Central memory CD8-positive, alpha-beta T cell (primary cell): ENCODE measurements around the gene FARS2.
A peak's percentile ranks its signal among the peaks of the same experiment; 100 is the strongest.

Experiments
- ATAC-seq: fragments of 150-1000 bp; cut with Tn5 transposase; replicated peaks from 2 replicates; pipeline ENCODE4 v1.10.0; 2022; ENCODE audit warnings: mild to moderate bottlenecking, moderate FRiP score, moderate number of reproducible peaks; ENCODE audit not compliant: poor library complexity, severe bottlenecking; ENCODE audit errors: extremely low read depth
- DNase-seq, 2 donors: peaks; one replicate each; pipeline ENCODE4 v3.0.0; 2021; ENCODE audit warnings: low spot score in 2 of 2
- H3K27ac Mint-ChIP-seq: one replicate; pipeline ENCODE4 v1.8.0; 2022; ENCODE audit warnings: low read depth, mild to moderate bottlenecking, moderate library complexity, mixed read lengths
- H3K27me3 Mint-ChIP-seq: one replicate; pipeline ENCODE4 v1.8.0; 2022; ENCODE audit warnings: mixed read lengths
- H3K36me3 Mint-ChIP-seq: one replicate; pipeline ENCODE4 v1.8.0; 2022; ENCODE audit warnings: mild to moderate bottlenecking, moderate library complexity, mixed read lengths; ENCODE audit not compliant: insufficient read depth
- H3K4me1 Mint-ChIP-seq: one replicate; pipeline ENCODE4 v1.8.0; 2022; ENCODE audit warnings: mixed read lengths
- H3K4me3 Mint-ChIP-seq: one replicate; pipeline ENCODE4 v1.8.0; 2022; ENCODE audit warnings: mild to moderate bottlenecking, moderate library complexity, mixed read lengths
- H3K9me3 Mint-ChIP-seq: one replicate; pipeline ENCODE4 v1.8.0; 2022; ENCODE audit warnings: mixed read lengths

FARS2 gene

GRCh38 chr6:5260661-5261544, at the start of gene FARS2, which contains the start of gene LYRM4:
Gene FARS2 (plus strand): TSS chr6:5261513.
Gene LYRM4 (minus strand): TSS chr6:5260950. CDS start chr6:5260733, 217 bp downstream.
- Mint-ChIP-seq H3K4me3 (peak within 1 kb of the TSS; percentile 98), H3K27me3 (no peaks in the 10 kb centered on the region), H3K4me1 (peaks cover 30% of the 10 kb centered on the region), H3K36me3 (peaks cover 12% of the 10 kb centered on the region), H3K27ac (peak within 1 kb of the TSS; percentile 100), H3K9me3 (no peaks in the 10 kb centered on the region)
- peak; percentile 91 to 98 for DNase-seq
- peak; percentile 72 for ATAC-seq

- DNase-seq = no peak
- H3K27me3 Mint-ChIP-seq = no peaks in the 10 kb centered on the region
- no peak overlapping the region for H3K4me3 Mint-ChIP-seq
- H3K9me3 Mint-ChIP-seq = no peaks in the 10 kb centered on the region
- H3K27ac Mint-ChIP-seq = no peak overlapping the region
- H3K4me1 Mint-ChIP-seq = peaks cover 7% of the 10 kb centered on the region
- ATAC-seq = no peak
- H3K36me3 Mint-ChIP-seq = peaks cover 2% of the 10 kb centered on the region
Measured at GRCh38 chr6:5213836-5214235, 47.5 kb upstream of the FARS2 start.

- ATAC-seq = no peak
Measured at GRCh38 chr6:5214570-5215052, 46.7 kb upstream of the FARS2 start.

DNA sequence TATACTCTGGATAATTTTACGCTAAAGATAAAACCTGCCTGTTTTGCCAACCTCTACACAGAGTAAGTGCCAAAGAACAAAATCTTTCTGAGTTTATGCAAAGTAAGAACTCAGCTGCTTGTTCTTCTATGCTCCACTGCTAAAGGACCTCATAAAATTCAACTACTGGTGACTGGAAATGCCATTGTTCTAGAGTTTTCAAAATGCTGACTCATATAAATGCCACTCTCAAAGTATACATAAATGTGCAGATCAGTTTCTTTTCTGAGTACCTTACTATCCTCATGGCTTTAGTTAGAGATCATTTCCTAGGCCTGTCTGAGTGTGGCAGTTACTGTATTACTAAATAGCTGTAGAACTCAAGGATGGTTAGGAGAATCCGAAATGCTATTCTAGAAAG, 46.2 kb upstream of the FARS2 start:
- H3K4me3 Mint-ChIP-seq = no peak overlapping the region
- no peak overlapping the region for H3K27ac Mint-ChIP-seq
- no peaks in the 10 kb centered on the region for H3K27me3 Mint-ChIP-seq
- ATAC-seq = no peak
- no peak for DNase-seq
- H3K36me3 Mint-ChIP-seq = no peaks in the 10 kb centered on the region
- no peaks in the 10 kb centered on the region for H3K9me3 Mint-ChIP-seq
- peaks cover 7% of the 10 kb centered on the region for H3K4me1 Mint-ChIP-seq

More at GRCh38 chr6:5214570-5215052, 46.7 kb upstream of the FARS2 start:
- Mint-ChIP-seq H3K27me3 (no peaks in the 10 kb centered on the region), H3K4me3 (no peak overlapping the region), H3K4me1 (peaks cover 7% of the 10 kb centered on the region), H3K27ac (no peak overlapping the region), H3K9me3 (no peaks in the 10 kb centered on the region), H3K36me3 (no peaks in the 10 kb centered on the region)
- no peak for DNase-seq

DNA sequence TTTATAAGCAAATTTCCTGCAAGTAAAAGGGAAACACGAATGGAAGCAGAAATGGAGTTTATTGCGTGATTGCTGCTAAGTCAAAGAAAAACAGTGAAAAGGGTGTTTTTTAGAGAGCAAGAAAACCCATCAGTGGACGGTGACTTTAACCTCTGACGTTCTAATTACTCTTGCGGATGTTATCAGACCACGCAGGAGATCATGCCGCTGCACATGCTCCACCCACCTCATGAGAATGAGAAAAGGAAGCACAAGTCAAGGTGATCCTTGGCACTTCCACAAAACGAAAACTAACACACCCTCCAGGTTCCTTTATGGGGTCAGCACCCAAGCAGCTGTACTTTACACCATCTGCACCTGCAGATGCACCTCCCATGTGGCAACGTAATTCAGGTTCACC, 45.5 kb upstream of the FARS2 start:
- DNase-seq (no peak), ATAC-seq (no peak)
- Mint-ChIP-seq H3K9me3 (no peaks in the 10 kb centered on the region), H3K27me3 (no peaks in the 10 kb centered on the region), H3K27ac (no peak overlapping the region), H3K36me3 (peaks cover under 1% of the 10 kb centered on the region), H3K4me3 (no peak overlapping the region), H3K4me1 (peaks cover 7% of the 10 kb centered on the region)

- H3K36me3 Mint-ChIP-seq = peaks cover 2% of the 10 kb centered on the region
- no peaks in the 10 kb centered on the region for H3K9me3 Mint-ChIP-seq
- H3K27ac Mint-ChIP-seq = no peak overlapping the region
- no peaks in the 10 kb centered on the region for H3K27me3 Mint-ChIP-seq
- H3K4me1 Mint-ChIP-seq = peaks cover under 1% of the 10 kb centered on the region
- ATAC-seq = no peak
- DNase-seq = no peak
- H3K4me3 Mint-ChIP-seq = no peak overlapping the region
Measured at GRCh38 chr6:5217356-5217755, 44.0 kb upstream of the FARS2 start.

GRCh38 chr6:5219011-5219691, 42.2 kb upstream of the FARS2 start:
- H3K27me3 Mint-ChIP-seq = no peaks in the 10 kb centered on the region
- no peaks in the 10 kb centered on the region for H3K9me3 Mint-ChIP-seq
- no peak for ATAC-seq
- peaks cover 2% of the 10 kb centered on the region for H3K36me3 Mint-ChIP-seq
- no peak for DNase-seq
- H3K4me1 Mint-ChIP-seq = no peaks in the 10 kb centered on the region
- H3K27ac Mint-ChIP-seq = no peak overlapping the region
- H3K4me3 Mint-ChIP-seq = no peak overlapping the region

DNA sequence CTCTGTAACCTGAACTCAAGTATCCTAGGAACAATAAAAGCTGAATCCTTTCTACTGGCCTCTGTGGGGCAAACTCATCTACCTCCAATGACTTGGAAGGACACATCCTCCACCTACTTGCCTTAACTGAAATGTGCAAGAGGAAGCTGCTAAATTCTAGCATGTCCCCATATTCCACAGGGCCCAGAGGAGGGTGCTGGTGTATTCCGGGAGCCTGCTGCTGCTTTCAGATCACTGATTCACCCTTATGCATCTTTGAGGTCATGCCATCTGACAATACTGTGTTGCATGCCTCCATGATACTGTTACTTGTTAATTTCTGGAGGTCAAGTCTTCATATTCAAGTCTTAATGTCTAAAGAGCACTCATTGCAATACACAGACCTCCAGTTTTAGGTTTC, 40.9 kb upstream of the FARS2 start:
- Mint-ChIP-seq H3K27ac (no peak overlapping the region), H3K36me3 (peaks cover 2% of the 10 kb centered on the region), H3K4me1 (no peaks in the 10 kb centered on the region), H3K27me3 (no peaks in the 10 kb centered on the region), H3K9me3 (no peaks in the 10 kb centered on the region), H3K4me3 (no peak overlapping the region)
- ATAC-seq (no peak), DNase-seq (no peak)

DNA sequence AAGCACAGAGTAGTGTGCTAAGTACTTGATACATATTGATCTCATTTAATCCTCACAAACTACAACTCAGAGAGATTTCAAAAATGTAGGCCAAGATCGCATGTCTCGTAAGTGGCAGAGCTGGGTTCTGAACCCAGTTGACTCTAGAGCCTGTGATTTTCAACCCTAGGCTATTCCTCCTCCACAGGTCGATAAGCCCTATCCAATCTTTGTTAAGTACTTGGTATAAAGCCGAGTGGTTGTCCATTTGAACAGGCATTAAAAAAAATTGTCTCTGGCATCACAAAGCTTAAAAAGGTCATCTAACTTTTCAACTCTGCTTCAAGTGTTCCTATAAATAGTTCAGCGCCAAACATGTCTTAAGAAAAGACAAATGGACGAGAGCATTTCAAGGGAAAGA, 38.0 kb upstream of the FARS2 start:
- DNase-seq = no peak
- no peak overlapping the region for H3K4me3 Mint-ChIP-seq
- no peaks in the 10 kb centered on the region for H3K9me3 Mint-ChIP-seq

GRCh38 chr6:5229356-5229755, 32.0 kb upstream of the FARS2 start:
- no peak overlapping the region for H3K4me3 Mint-ChIP-seq
- DNase-seq (no peak), ATAC-seq (no peak)
- H3K4me1 Mint-ChIP-seq = no peaks in the 10 kb centered on the region
- H3K27ac Mint-ChIP-seq = no peak overlapping the region
- H3K27me3 Mint-ChIP-seq = no peaks in the 10 kb centered on the region
- H3K36me3 Mint-ChIP-seq = no peaks in the 10 kb centered on the region
- no peaks in the 10 kb centered on the region for H3K9me3 Mint-ChIP-seq

More for the DNA sequence above, 38.0 kb upstream of the FARS2 start:
- peaks cover 2% of the 10 kb centered on the region for H3K36me3 Mint-ChIP-seq
- ATAC-seq = no peak
- H3K27me3 Mint-ChIP-seq = no peaks in the 10 kb centered on the region
- H3K27ac Mint-ChIP-seq = no peak overlapping the region
- H3K4me1 Mint-ChIP-seq = no peaks in the 10 kb centered on the region

DNA sequence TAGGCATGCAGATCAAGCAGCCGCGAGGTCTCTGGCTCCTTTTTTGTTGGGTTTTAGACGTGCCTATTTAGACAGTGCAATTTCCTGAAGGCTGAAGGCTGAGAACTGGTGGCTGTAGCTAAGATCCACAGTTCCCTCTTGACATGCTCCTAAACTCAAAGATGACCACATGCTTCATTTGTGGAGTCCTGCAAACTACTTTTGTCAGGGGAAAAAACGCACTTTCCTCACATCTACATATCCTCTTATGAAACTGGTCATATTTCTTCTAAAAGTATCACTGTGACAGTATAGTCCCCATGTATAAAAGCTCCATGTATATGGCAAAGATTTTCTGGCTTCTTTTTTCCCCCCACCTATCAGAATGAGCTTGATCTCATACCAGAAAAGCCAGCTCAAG, 31.2 kb upstream of the FARS2 start:
- Mint-ChIP-seq H3K4me3 (no peak overlapping the region), H3K4me1 (no peaks in the 10 kb centered on the region), H3K27me3 (no peaks in the 10 kb centered on the region), H3K9me3 (no peaks in the 10 kb centered on the region), H3K36me3 (no peaks in the 10 kb centered on the region), H3K27ac (no peak overlapping the region)
- ATAC-seq (no peak), DNase-seq (no peak)

DNA sequence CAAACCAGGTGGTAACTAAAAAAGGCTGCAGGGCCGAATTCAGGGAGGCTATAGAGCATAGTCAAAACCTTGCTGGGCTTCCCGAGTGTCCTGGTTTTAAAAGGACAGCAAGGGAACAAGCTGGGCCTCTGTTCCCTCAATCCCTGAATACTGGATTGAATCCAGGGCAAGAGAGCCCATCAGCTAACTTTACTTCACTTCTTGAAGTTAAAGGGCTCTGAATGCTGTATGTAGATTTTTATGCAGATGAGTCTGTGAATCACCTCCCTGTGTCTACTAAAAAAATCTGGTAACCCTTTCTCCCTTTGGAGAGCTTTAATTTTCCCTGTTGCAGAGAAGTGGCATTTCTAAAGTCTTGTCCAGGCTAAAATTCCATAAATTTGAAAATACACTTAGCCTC, 30.0 kb upstream of the FARS2 start:
- ATAC-seq = no peak
- H3K27ac Mint-ChIP-seq = no peak overlapping the region
- H3K4me3 Mint-ChIP-seq = no peak overlapping the region

GRCh38 chr6:5234874-5235273, 26.4 kb upstream of the FARS2 start:
- Mint-ChIP-seq H3K4me3 (no peak overlapping the region), H3K27ac (no peak overlapping the region), H3K4me1 (no peaks in the 10 kb centered on the region), H3K36me3 (no peaks in the 10 kb centered on the region), H3K9me3 (no peaks in the 10 kb centered on the region), H3K27me3 (no peaks in the 10 kb centered on the region)
- DNase-seq (no peak), ATAC-seq (no peak)

More for the DNA sequence above, 30.0 kb upstream of the FARS2 start:
- H3K9me3 Mint-ChIP-seq = no peaks in the 10 kb centered on the region
- no peaks in the 10 kb centered on the region for H3K36me3 Mint-ChIP-seq
- DNase-seq = no peak
- H3K4me1 Mint-ChIP-seq = no peaks in the 10 kb centered on the region
- H3K27me3 Mint-ChIP-seq = no peaks in the 10 kb centered on the region
